Measurements from ENCODE around the gene ASIP.

GRCh38 chr20:34285450-34285849, 44.2 kb downstream of the ASIP start:
- TF ChIP-seq CTCF (IDR thresholded peaks at IDR 0.05) (no peak), POLR2A (IDR thresholded peaks at IDR 0.05) (no peak)
